GM23338 (cell line): ENCODE measurements around the gene GPR37L1. TPM values are rescaled to one million over a fixed set of nuclear protein-coding genes. Genes with fewer than 3 reads are reported as not detected.

ENCODE experiments used
- ATAC-seq: fragments of 200-7000 bp; cut with Tn5 transposase; 3 replicates; pipeline ENCODE4 v1.9.1; 2020
- DNase-seq: peaks from one replicate; pipeline ENCODE4 v3.0.0-alpha.2; 2015; ENCODE audit warnings: low spot score
- H2AFZ ChIP-seq: fragments of 200-600 bp; sonication (generic); 2 replicates; pipeline ENCODE4 v1.8.0; 2016; ENCODE audit warnings: antibody characterized with exemption, mild to moderate bottlenecking, moderate library complexity
- H3F3A ChIP-seq: fragments of 200-600 bp; sonication (generic); replicated peaks from 2 replicates; pipeline ENCODE4 v1.8.0; 2017; ENCODE audit warnings: antibody characterized with exemption, mixed run types, low read depth
- H3K27ac ChIP-seq: fragments of 200-600 bp; sonication (generic); 2 replicates; pipeline ENCODE4 v1.6.1; 2016; ENCODE audit warnings: low read depth
- H3K27me3 ChIP-seq: fragments of 200-600 bp; sonication (generic); 2 replicates; pipeline ENCODE4 v1.8.0; 2016; ENCODE audit warnings: mild to moderate bottlenecking, mixed run types, moderate library complexity; ENCODE audit not compliant: insufficient read depth
- H3K36me3 ChIP-seq: fragments of 200-600 bp; sonication (generic); 2 replicates; pipeline ENCODE4 v1.8.0; 2016; ENCODE audit warnings: mild to moderate bottlenecking; ENCODE audit not compliant: insufficient read depth
- H3K4me1 ChIP-seq: fragments of 200-600 bp; sonication (generic); 2 replicates; pipeline ENCODE4 v1.8.0; 2016; ENCODE audit warnings: mild to moderate bottlenecking, moderate library complexity; ENCODE audit not compliant: insufficient read depth
- H3K4me2 ChIP-seq: fragments of 200-600 bp; sonication (generic); 2 replicates; pipeline ENCODE4 v1.7.1; 2017; ENCODE audit warnings: mixed run types
- H3K4me3 ChIP-seq: fragments of 200-600 bp; sonication (generic); 2 replicates; pipeline ENCODE4 v1.6.1; 2016; ENCODE audit warnings: mixed run types
- H3K79me2 ChIP-seq: fragments of 200-600 bp; sonication (generic); replicated peaks from 2 replicates; pipeline ENCODE4 v1.8.0; 2017; ENCODE audit warnings: mild to moderate bottlenecking; ENCODE audit not compliant: insufficient read depth
- H3K9me2 ChIP-seq: fragments of 200-600 bp; sonication (generic); 2 replicates; pipeline ENCODE4 v1.8.0; 2017; ENCODE audit not compliant: insufficient read depth
- H4K20me1 ChIP-seq: fragments of 200-600 bp; sonication (generic); replicated peaks from 2 replicates; pipeline ENCODE4 v1.8.0; 2017; ENCODE audit warnings: mild to moderate bottlenecking; ENCODE audit not compliant: insufficient read depth
- H3K27ac Mint-ChIP-seq: 2 replicates; pipeline ENCODE4 v1.8.0; 2020; ENCODE audit warnings: inconsistent platforms, mild to moderate bottlenecking, moderate library complexity, mixed read lengths
- H3K27me3 Mint-ChIP-seq: 3 replicates; pipeline ENCODE4 v1.8.0; 2022; ENCODE audit warnings: low read depth, mild to moderate bottlenecking, moderate library complexity, mixed read lengths, inconsistent platforms; ENCODE audit not compliant: insufficient read depth, poor library complexity
- H3K36me3 Mint-ChIP-seq: 3 replicates; pipeline ENCODE4 v1.8.0; 2021; ENCODE audit warnings: low read depth, mild to moderate bottlenecking, inconsistent platforms, moderate library complexity, mixed read lengths
- H3K4me1 Mint-ChIP-seq: 3 replicates; pipeline ENCODE4 v1.8.0; 2020; ENCODE audit warnings: mild to moderate bottlenecking, inconsistent platforms, mixed read lengths
- H3K4me3 Mint-ChIP-seq: 3 replicates; pipeline ENCODE4 v1.8.0; 2021; ENCODE audit warnings: moderate library complexity, mild to moderate bottlenecking, inconsistent platforms, mixed read lengths
- H3K9me3 Mint-ChIP-seq: 3 replicates; pipeline ENCODE4 v1.8.0; 2020; ENCODE audit warnings: moderate library complexity, mild to moderate bottlenecking, inconsistent platforms, mixed read lengths
- JUNB ChIP-seq: IDR thresholded peaks from one replicate; pipeline ENCODE4 v1.6.1; 2016; ENCODE audit warnings: antibody characterized with exemption; ENCODE audit not compliant: unreplicated experiment
- POLR2AphosphoS5 ChIP-seq: IDR thresholded peaks from 2 replicates; pipeline ENCODE4 v1.6.1; 2016; ENCODE audit warnings: antibody characterized with exemption, low read depth
- STAT1 ChIP-seq: IDR thresholded peaks from one replicate; pipeline ENCODE4 v1.6.1; 2016; ENCODE audit warnings: antibody characterized with exemption; ENCODE audit not compliant: unreplicated experiment
- ZNF114 ChIP-seq: fragments of 250-450 bp; sonication (Bioruptor Pico); IDR thresholded peaks from 2 replicates; pipeline ENCODE4 v1.5.0; 2020; ENCODE audit warnings: mild to moderate bottlenecking, moderate library complexity
- ZNF462 ChIP-seq: fragments of 250-450 bp; sonication (Bioruptor Pico); IDR thresholded peaks from 2 replicates; pipeline ENCODE4 v1.5.0; 2020; ENCODE audit warnings: mild to moderate bottlenecking, moderate library complexity
- polyA plus RNA-seq: library from polyadenylated mRNA; unstranded; fragments of >200 nt; fragmentation: Nextera tagmentation; extraction: Ambion mirVana; gene quantifications from 2 replicates; pipeline ENCODE4 v1.2.1, GENCODE V29; 2016
- total RNA-seq: library from RNA; depleted of rRNA; stranded (reverse); fragments of >200 nt; shearing (Covaris generic); gene quantifications from 2 replicates; pipeline ENCODE4 v1.2.3, GENCODE V29; 2014
- TF ChIP-seq, protein P1 (sequence below), 2 experiments: fragments of 200-600 bp in 1 of 2; sonication (generic) in 1 of 2; conservative IDR thresholded peaks; 2 replicates each; pipeline versions ENCODE4 v1.5.1 to v1.6.1; 2016 to 2017; ENCODE audit warnings: antibody characterized with exemption in 2 of 2, low read depth in 2 of 2, mild to moderate bottlenecking in 2 of 2, moderate library complexity in 1 of 2

GPR37L1 gene
- total and polyA plus RNA-seq, 2 experiments from 2014 or later: 0.08 to 0.21 TPM

- H3K4me1 Mint-ChIP-seq: peaks cover 14% of the 10 kb centered on the region
- TF ChIP-seq POLR2AphosphoS5 (no peak), JUNB (no peak), ZNF114 (no peak), ZNF462 (no peak), STAT1 (no peak)
- TF ChIP-seq, protein P1, sequence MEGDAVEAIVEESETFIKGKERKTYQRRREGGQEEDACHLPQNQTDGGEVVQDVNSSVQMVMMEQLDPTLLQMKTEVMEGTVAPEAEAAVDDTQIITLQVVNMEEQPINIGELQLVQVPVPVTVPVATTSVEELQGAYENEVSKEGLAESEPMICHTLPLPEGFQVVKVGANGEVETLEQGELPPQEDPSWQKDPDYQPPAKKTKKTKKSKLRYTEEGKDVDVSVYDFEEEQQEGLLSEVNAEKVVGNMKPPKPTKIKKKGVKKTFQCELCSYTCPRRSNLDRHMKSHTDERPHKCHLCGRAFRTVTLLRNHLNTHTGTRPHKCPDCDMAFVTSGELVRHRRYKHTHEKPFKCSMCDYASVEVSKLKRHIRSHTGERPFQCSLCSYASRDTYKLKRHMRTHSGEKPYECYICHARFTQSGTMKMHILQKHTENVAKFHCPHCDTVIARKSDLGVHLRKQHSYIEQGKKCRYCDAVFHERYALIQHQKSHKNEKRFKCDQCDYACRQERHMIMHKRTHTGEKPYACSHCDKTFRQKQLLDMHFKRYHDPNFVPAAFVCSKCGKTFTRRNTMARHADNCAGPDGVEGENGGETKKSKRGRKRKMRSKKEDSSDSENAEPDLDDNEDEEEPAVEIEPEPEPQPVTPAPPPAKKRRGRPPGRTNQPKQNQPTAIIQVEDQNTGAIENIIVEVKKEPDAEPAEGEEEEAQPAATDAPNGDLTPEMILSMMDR (conservative IDR thresholded peaks at IDR 0.05; ENCODE audit: low read depth in 2 of 2): no peak
- H4K20me1 ChIP-seq: no peaks in the 10 kb centered on the region; the same call in 1 of the 2 replicates
- ATAC-seq (no peak), DNase-seq (no peak)
- no peaks in the 10 kb centered on the region; the same call in 2 of the 3 replicates for H3K9me3 Mint-ChIP-seq
- no peaks in the 10 kb centered on the region for H3K27me3 ChIP-seq
- peaks cover 25% of the 10 kb centered on the region for H3K36me3 Mint-ChIP-seq
- H3K4me1 ChIP-seq: peaks cover 4% of the 10 kb centered on the region; the same call in 1 of the 2 replicates
- no peak overlapping the region for H3K4me2 ChIP-seq
- no peak overlapping the region for H3K27ac ChIP-seq
- no peak overlapping the region for H3K4me3 ChIP-seq
- no peak overlapping the region for H2AFZ ChIP-seq
- H3F3A ChIP-seq: no peaks in the 10 kb centered on the region
- peaks cover 7% of the 10 kb centered on the region for H3K27me3 Mint-ChIP-seq
- no peaks in the 10 kb centered on the region for H3K79me2 ChIP-seq
- H3K36me3 ChIP-seq: no peaks in the 10 kb centered on the region; the same call in 1 of the 2 replicates
- H3K9me2 ChIP-seq: no peaks in the 10 kb centered on the region
- no peak overlapping the region for H3K27ac Mint-ChIP-seq
- no peak overlapping the region for H3K4me3 Mint-ChIP-seq
Measured at GRCh38 chr1:202130297-202130721, 7.6 kb downstream of the GPR37L1 start.
